Glomerular endothelial cell (primary cell): ENCODE measurements around the gene SLC26A2. TPM values are rescaled to one million over a fixed set of nuclear protein-coding genes. Genes with fewer than 3 reads are reported as not detected.
"Not testable (repeated sequence)": the region's sequence is repeated elsewhere in the genome, so short reads cannot be mapped to it uniquely, and the experiment has no call there.

Experiments used
- DNase-seq: peaks from one replicate; pipeline ENCODE4 v3.0.0-alpha.2; 2011; ENCODE audit warnings: low read depth, low spot score; ENCODE audit errors: extremely low read depth
- total RNA-seq: library from RNA; depleted of rRNA; stranded (reverse); fragments of >200 nt; gene quantifications from 2 replicates; pipeline ENCODE4 v1.2.3, GENCODE V29; 2015

SLC26A2 gene
- total RNA-seq, 1 donor from 2014 or later = 20.8 TPM

- DNase-seq = no peak
These were observed 40.6 kb downstream of the SLC26A2 start for GRCh38 chr5:150000990-150001659.

GRCh38 chr5:150001660-150002486, 41.3 kb downstream of the SLC26A2 start:
- DNase-seq = no peak

DNA sequence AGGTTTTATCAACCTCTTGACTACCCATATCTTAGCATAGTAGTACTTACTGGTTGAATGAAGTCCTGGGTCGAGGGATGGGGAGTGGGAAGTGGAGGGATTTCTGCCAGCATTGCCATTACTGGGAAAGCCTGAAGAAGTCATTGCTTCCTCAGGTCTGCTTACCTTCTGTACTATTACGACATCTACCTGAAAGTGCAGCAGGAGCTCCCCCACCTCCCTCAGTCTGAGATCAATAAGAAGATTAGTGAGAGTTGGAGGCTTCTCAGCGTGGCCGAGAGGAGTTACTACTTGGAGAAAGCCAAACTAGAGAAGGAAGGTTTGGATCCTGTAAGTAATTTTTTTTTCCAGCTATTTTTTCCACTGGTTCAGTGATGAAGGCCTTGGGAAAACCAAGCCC, 45.8 kb downstream of the SLC26A2 start:
- DNase-seq = no peak

GRCh38 chr5:150007050-150007449, 46.5 kb downstream of the SLC26A2 start:
- DNase-seq = no peak

- DNase-seq = no peak
These were observed 49.3 kb downstream of the SLC26A2 start for GRCh38 chr5:150009671-150010387.

GRCh38 chr5:150013931-150014330, 53.4 kb downstream of the SLC26A2 start:
- DNase-seq = no peak

GRCh38 chr5:150014456-150014855, 53.9 kb downstream of the SLC26A2 start:
- DNase-seq = no peak

DNA sequence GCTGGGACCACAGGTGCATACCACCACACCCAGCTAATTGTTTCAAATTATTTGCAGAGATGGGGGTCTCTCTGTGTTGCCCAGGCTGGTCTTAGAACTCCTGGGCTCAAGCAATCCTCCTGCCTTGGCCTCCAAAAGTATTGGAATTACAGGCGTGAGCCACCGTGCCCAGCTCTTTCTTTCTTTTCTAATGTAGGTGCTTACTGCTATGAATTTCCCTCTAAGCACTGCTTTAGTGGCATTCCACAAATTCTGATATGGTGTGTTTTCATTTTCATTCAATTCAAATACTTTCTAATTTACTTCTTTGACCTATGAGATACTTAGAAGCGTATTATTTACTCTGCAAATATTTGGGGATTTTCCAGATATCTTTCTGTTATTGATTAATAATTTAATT, 54.9 kb downstream of the SLC26A2 start:
- DNase-seq = no peak

DNA sequence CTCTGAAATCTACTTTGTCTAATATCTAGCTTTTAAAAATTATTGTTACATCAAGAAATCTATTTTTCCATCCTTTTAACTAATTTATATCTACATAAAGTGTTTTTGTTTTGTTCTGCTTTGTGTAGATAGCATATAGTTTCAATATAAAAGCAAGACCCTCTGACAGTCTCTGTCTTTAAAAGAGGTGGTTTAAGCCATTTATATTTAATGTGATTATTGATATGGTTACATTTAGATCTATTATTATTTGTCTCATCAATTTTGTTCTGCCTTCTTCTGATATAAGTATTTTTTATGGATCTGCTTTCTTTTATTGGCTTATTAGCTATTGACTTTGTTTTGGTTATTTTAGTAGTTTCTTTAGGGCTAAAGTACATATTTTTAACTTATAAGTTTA, 56.0 kb downstream of the SLC26A2 start:
- no peak for DNase-seq

DNA sequence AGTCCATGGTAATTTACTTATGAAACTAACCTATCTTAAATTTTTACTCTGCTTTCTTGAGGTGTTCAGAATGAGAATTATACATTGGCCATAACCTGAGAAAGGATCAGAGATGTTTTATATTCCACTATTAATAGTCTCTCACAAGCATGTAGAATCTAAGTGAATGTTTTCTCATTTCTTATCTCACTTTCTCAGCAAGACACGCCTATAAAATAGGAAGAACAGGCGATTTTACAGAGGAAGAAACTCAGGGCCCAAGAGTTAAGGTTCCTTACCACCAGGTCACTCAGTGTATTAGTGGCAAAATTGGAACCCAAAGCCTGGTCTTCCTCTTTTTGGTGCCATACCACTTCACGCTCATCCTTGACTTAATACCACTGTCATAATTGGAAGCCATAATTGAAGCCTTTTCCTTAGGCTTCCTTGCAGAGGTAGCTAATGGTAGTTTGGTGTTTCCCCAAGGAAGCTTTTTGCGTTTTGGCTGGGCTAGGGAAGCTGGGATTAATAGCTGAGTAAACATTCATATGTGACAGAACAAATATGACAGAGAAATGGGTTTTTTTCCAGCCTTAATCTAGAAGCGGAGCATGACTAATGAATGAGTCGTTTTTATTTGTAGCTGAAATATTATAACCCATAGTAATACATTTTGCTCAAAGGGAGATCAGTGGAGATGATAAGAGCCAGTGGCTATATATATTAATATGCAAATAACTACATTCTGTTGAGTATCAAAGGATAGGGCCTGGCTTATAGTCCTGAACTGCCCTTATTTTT, 56.9 kb downstream of the SLC26A2 start:
- no peak for DNase-seq

GRCh38 chr5:150020249-150020648, 59.7 kb downstream of the SLC26A2 start:
- DNase-seq = no peak

GRCh38 chr5:150021491-150022157, 61.1 kb downstream of the SLC26A2 start:
- DNase-seq = no peak

- peak; percentile 95 for DNase-seq
These were observed 61.6 kb downstream of the SLC26A2 start for GRCh38 chr5:150022158-150022531.

GRCh38 chr5:150022681-150023080, 62.1 kb downstream of the SLC26A2 start:
- DNase-seq = no peak

- no peak for DNase-seq
These were observed 62.6 kb downstream of the SLC26A2 start for GRCh38 chr5:150023136-150023535.

DNA sequence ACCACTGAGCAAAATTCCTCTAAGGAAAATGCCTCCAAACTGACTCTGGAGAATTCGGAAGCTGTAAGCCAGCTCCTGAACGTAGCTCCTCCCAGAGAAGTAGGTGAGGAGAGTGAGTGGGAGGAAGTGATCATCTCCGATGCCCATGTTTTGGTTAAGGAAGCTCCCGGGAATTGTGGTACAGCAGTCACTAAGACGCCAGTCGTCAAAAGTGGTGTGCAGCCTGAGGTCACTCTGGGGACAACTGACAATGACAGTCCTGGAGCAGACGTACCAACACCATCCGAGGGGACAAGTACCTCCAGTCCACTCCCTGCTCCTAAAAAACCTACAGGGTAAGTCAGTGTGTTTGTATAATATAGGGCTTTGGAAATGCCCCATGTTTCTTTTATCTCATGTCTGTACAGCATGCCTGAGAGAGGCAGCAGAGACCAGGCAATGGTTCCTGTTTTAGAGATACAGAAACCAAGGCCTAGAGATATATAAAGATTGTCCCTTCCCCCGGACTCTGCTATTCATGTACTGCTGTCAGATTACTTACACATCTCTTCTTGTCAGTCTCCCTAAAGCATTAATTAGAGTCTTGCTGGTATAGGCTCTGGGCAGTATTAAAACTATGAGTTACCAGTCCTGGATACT, 63.9 kb downstream of the SLC26A2 start:
- DNase-seq = no peak

DNA sequence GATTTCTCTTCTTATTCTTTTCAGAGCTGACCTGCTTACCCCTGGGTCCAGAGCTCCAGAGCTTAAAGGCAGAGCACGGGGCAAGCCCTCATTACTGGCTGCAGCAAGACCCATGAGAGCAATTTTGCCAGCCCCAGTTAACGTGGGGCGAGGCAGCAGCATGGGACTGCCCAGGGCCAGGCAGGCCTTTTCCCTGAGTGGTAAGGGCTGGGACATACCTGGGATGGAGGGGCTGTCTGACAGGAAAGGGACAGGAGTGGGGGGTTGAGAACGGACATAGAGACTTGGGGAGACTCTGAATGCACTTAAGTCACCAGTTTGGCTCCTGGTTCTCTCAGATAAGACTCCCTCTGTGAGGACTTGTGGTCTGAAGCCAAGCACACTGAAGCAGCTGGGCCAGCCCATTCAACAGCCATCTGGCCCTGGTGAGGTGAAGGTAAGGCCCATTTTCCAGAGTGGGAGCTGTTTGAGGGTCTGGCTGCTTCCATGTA, 66.2 kb downstream of the SLC26A2 start:
- no peak for DNase-seq

GRCh38 chr5:150028047-150028446, 67.5 kb downstream of the SLC26A2 start:
- DNase-seq = not testable (repeated sequence)

GRCh38 chr5:150033334-150033733, 72.8 kb downstream of the SLC26A2 start:
- DNase-seq = no peak

- no peak for DNase-seq
These were observed 74.1 kb downstream of the SLC26A2 start for GRCh38 chr5:150034662-150035061.
